NCI-H2171 treated with DMSO at 0.1 percent for 48 hours (cell line): ENCODE results near the gene LRRC28.

Experiments
- DNase-seq: peaks from one replicate; lab custom pipeline; 2025; lab: John Stamatoyannopoulos, UW

The LRRC28 gene

DNA sequence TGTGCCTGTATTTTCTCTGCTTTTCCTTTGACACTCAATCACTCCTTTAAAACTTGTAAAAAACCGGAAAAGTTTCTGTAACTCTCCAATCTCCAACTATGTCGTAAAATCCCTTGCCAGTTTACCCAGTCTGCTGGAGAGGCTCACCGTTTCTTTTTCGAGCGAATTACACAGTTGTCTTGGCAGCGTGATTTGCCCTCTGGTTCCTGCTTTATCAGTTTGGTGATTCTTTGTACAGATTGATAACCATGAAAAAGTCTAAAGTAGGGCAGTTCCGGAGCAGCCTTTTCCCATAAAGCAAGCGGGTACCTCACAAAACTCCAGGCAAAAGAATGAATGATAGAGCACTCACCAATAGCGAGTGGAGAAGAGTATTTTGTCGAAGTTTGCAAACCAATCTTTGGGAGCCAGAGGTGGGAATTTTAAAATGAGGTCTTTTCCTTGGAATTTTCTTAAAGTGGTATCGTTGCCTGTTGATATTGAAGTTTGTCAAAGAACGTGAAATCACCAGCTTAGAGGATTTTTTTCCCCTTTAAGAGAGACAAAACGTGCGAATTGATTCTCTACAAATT is 1.9 kb upstream of the LRRC28 start, which contains the start of gene TTC23:
Gene TTC23 (minus strand): TSS at position 312 of the 572 bp plus-strand sequence. CDS start 20,869 bp downstream, outside the sequence.
- no peak for DNase-seq

DNA sequence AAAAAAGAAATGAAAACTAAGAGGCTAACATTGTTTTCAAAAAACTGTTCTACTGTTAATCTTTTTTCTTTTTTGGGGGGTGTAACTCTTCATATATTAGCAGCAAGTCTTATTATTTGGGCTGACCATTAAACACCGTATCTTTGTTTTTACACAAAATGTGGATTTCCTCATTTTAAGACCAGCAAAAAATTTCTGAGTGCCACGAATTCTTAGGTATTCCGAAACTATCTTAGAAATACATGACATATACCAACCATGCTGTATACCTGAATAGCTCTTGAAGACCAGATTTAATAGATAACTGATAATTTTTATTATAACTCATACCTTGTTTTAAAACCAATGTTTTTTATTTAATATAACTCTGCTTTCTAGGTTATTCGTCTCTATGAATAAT is 1.3 kb upstream of the LRRC28 start:
- DNase-seq = no peak

DNA sequence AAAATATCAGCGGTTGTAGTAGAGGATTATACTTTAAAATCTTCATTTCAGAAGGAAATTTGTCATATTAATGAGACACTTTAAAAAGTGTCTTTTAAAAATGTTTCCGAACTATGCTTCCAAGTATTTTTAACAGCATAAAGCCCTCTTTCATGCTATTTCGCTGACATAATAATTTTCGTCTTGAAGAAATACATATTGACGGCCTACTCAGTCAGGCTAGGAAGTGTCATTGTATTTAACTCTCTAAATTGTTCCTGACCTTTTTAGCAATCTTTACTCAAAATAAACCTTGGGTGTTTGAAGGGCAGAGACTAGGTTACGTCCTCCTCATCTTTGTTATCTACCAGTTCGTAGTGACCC is 806 bp upstream of the LRRC28 start:
- DNase-seq = no peak

DNA sequence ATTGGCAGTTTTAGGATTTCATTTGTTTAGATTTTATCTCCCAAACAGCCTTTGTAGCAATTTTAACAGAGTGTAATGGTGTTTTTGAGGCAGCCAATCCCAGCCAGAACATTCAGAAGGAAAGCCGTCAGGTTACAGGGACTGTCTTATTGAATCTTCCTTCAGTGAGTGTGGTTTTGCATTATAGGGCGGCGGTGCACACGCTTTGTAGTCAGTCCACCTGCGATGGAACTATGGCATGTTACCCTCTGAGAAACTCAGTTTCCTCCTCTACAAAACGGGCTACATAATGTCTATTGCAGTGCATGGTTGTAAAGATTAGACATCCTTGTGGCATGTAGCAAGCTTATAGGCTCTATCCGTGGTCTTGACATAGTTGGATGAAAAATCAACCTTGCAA is 1.0 kb downstream of the LRRC28 start:
- DNase-seq = no peak

DNA sequence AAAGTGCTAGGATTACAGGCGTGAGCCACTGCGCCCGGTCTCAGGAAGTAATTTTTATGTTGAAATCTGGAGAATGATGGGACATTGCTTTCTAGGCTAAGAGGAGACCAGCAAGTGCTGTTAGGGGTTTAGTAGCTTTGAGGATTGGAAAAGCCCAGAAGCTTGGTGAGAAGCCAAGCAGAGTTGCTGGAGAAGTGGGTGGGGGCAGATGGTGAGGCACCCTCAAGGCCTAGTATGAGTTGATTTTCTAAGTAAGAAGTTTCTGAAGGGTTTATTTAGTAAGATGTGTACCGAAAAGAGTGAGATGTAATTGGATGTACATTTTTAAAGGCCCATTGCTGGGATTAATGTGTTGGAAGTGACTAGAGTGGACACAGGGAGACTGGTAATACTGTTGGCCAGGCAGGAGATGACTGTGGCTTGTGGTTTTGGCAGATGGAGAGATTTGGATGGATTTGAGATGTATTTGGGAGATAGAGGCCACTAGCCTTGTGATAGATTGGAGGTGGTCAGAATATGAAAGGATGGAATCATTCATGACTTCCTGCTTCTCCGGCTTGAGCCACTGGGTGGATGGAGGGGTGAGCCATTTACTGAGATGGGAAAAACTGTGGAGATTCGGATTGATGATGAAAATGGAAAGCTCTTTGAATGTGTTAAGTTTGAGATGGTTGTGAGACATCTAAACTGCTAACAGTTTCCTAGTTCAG is 2.3 kb downstream of the LRRC28 start:
- DNase-seq = no peak

DNA sequence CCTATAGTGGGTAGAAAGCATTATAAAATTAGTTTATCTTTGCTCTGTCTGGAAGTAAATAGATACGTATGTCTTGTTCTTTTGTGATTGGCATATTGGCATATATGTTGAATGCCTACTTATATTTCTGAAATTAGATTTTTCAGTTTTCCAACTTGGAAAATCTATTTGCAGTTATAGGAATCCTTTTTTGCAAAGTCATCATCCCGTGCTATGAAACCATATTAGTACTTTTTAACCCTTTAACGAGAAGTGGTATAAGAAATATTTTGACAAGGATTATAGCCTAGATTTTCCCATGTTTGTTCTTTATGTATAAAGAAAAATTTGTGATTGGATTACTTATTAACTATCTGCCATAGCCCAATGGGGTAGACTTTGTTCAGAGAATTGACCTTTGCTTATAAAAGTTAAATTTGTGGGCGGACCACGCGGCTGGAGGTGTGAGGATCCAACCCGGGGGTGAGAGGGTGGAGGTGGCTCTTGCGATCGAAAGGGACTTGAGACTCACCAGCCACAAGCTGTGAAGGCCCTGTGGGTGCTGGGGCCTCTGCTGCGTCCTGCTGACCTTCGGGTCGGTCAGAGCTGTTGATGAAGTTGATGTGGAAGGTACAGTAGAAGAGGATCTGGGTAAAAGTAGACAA is 5.9 kb downstream of the LRRC28 start:
- no peak for DNase-seq

DNA sequence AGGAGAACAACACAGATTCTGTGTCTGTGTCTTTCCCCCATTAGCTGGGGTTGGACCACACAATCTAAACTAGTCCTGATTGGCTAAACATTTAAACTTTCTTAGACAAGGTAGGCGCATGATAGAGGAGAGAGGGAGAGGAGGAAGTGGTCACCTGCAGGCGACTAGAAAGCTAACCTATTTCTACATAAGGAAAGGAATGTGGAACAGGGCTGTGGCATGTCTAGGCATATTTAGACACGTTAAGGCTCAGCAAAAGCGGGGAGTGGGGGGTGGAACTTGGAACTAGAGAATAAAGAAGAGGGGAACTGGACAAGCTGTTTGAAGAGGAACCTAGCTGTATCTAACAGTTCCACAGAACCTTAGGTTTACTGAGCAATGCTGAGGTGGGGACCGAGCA is 12.8 kb downstream of the LRRC28 start:
- DNase-seq = peak; percentile 49

DNA sequence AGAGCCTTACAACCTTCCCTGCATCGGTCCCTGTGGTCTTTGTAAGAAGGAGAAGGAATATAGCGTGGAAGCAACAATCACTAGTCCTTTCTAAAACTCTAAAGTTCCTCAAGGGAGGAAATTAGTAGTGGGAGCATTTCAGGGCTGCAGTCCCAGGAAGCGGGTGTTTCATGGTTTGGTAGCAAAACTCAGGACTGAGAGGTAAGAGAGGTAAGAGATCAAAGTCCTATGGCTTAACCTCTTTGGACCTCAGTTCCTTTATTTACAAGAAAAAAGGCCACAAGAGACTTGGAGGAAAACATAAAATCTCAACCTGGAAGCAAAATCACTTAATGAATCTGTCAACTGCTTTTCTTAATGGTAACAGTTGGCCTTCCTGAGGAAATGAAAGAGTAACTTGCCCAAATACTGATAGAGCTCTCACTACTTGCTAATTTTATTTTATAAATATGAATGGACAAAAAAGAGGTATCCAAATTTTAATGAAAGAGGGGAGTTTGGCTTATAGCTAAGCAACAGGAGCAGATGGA is 14.3 kb downstream of the LRRC28 start:
- peak; percentile 42 for DNase-seq

DNA sequence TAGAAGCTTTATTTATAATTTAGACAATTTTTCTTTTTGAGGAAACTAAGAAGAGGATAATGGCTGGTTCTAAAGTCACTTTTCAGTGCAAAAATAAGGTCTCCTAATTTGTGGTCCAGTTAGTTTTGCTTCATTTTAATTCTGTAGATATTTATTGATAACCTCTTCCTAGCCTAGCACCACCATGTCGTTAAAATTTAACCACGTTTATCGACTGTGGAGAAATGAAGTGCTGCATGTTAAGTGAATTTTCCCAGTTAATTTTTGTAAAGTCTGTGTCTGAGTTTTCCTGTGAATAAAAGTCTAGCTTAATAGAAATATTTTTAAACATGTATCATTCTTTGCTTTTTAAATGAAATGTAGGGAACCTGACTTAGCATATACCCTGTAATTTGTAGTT is 16.7 kb downstream of the LRRC28 start:
- no peak for DNase-seq

DNA sequence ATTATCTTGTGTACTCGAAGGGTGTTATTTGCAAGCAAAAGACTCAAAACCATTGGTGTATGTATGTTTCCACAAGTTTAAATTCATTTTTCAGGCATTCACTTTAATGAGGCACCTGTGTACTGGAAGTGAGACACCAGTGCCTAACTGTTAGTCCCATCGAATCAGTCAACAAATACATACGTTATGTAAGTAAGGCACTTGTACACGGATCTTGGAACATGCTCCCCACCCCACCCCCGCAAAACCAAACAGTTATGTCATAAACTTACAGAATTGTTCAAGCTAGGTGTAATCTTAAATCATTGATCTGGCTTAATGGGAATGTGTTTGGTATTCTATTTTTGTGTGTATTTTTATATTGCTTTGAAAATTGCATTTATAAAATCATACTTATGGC is 17.1 kb downstream of the LRRC28 start:
- no peak for DNase-seq

DNA sequence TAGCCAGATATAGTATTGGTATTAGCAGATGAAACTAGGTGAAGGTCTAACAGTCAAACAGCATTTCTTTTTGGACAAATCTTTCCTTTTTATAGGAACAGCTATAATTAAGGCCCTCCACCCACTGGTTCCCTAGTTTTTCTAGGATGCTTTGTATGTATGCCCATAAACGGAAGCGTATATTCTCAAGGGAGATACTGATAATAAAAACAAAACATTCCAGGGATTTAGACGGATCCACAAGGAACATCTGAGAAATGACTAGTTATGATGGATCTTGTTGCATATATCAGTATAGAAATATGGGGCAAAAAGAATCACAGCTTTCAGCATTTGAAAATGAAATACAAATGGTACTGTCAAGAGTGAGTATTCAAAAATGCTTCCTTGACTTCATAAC is 22.5 kb downstream of the LRRC28 start:
- no peak for DNase-seq

DNA sequence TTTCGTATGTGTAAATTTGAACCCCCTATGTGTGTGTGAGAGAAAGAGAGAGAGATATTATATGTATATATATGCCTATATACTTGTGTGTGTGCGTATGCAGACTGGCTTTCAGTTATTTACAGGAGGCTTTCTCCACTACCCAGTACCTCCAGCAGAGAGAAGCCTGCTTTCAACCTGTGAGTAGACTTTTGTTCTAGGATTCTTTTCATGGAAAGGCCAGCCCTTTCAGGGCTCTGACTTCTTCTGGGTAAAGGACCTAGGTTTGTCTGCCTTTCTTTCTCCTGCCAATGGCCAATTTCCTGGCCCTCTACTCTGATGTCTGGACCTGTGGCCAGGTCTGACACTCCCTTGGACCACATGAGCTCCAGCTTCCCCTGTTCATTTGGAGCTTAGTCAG is 23.8 kb downstream of the LRRC28 start:
- DNase-seq = no peak

DNA sequence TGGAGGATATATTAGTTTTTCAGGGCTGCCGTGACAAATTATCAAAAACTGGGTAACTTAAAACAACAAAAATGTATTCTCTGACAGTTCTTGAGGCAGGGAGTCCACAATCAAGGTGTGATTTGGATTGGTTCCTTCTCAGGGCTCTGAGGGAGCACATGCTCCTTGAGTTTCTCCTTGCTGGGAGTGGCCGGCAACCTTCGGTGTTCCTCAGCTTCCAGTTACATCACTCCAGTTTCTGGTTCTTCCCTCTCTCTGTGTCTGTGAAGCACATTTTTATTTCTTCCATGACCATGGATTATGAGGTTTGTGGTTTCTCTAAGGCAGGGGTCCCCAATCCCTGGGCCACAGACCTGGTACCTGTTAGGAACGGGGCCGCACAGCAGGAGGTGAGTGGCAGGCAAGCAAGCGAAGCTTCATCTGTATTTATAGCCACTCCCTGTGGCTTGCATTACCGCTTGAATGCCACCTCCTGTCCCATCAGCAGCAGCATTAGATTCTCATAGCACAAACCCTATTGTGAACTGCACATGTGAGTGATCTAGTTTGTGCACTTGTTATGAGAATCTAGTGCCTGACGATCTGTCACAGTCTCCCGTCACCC is 24.3 kb downstream of the LRRC28 start:
- peak; percentile 10 for DNase-seq

DNA sequence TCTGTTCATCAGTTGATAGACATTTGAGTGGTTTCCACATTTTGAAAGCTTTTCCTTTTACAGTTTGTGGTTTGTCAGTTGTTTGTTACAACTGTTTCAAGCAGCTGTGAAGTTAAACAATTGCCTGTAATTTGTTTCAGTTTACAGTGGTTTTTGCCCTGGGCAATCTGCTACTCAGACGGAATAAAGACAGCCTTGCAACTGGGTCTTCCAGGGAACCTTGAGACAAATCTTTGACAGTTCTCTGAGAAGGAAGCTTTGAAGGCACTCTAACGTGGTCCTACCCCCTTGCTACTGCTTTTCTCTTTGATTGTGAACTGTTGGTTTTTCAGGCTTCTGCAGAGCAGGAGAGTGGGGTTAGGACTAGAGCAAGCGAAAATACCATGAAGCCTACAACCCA is 28.0 kb downstream of the LRRC28 start:
- no peak for DNase-seq

DNA sequence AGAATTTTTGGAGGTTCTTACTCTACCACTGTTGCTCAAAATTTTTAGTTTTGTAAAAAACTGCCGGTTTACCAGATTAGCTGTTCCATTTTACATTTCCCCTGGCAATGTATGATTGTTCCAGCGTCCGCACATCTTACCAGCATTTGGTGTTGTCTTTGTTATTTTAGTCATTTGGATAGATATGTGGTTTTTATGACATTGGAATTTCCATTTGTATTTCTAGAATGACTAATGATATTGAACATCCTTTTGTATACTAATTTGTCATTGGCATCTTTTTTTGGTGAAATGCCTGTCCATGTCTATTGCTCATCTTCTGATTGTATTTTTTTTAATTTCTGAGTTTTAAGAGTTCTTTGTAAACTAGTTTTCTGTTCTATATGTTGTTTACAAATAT is 28.5 kb downstream of the LRRC28 start:
- no peak for DNase-seq

DNA sequence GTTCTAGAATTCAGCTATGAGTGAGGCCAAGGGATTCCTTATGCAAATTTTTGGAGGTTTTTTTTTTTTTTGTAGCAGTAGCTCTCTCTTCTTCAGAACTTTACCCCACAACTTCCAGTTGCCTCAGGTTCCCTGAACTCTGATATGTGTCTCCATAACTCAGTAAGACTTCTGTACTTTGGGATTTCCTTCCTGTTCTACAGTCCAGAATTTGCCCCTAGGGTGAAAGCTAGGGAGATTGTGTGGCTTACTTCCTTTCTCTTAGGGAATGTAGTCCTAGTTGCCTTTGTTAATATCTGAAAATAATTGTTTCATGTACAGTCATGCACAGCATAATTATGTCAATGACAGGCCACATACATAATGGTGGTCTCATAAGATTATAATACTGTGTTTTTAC is 30.8 kb downstream of the LRRC28 start:
- no peak for DNase-seq

DNA sequence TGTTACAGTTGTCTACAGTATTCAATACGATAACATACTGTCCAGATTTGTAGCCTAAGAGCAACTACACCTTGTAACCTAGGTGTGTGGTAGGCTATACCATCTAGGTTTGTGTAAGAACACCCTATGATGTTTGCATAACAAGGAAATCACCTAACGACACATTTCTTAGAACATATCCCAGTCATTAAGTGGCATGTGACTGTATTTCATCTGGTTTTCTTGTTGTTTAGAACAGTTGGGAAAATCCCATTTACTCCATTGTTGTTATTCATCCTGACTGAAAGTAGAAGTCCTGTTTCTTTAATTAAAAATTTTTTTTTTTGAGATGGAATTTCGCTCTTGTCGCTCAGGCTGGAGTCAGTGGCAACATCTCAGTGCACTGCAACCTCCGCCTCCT is 31.3 kb downstream of the LRRC28 start:
- no peak for DNase-seq

DNA sequence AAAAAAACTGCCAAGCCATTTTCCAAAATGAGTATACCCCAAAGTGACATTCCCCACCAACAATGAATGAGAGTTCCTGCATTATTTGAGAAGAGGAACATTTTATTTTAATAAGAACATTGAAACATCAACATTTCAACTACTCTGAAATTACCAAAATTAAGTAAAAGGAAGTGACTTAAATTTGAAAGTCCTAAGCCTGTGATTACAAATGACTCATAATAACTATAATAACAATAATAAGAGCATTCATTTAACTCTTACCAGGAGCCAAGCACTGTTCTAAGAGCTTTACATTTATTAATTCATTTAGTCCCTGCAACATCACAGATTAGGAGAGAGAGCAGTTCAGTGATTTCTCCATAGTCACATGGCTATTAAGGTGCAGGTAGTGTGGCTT is 32.4 kb downstream of the LRRC28 start:
- DNase-seq = no peak

DNA sequence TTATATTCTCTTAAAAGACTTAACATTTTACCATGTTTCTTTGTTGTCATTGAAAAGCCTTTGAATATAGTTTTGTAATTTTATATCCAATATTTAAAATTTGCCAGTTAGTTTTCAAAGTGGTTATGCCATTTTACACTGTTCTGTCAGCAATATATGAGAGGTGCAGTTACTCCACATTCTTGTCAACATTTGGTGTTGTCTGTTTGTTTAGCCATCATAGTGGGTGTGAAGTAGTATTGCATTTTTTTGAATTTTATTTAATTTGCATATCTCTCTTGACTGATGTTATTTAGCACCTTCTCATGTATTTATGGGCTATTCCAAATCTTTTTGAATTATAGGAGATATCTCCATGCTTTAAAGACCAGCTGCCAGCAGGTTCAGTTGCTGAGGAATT is 40.4 kb downstream of the LRRC28 start:
- DNase-seq = no peak

DNA sequence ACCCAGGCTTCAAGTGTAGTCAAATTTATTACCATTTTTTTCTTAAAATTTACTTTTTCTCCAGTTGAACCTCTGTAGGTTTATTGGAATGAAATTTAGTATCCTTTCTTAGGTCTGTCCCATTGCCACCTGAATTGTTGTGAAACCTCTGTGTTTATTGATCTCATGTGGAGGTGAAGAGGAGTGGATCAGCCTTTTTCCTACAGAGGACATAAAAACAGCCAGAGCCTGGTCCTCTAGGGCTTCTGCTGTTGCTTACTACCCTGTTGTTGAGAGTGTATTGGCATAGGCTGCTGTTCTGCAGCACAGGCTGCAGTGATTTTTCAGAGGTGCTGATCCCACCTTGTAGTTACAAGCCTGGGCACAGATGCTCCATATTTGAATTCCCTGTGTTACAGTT is 44.6 kb downstream of the LRRC28 start:
- DNase-seq = peak; percentile 15

DNA sequence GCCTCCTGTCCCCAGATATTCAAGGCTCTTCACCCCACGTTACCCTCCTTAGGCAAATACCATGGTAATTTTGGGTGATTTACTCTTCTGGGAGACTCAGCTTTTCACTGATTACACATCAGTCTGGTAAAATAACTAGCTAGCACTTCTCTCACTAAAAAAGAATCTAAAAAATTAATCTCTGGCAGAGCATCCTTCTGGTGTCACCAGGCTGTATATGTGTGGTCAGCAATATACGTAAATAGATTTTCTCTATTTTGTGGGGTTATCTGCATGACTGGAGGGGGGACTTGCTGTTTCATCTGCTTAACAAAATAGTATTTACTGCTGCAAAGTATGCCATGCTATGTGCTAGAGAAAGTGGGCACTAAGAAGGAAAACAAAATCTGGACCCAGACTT is 45.1 kb downstream of the LRRC28 start:
- DNase-seq = no peak

DNA sequence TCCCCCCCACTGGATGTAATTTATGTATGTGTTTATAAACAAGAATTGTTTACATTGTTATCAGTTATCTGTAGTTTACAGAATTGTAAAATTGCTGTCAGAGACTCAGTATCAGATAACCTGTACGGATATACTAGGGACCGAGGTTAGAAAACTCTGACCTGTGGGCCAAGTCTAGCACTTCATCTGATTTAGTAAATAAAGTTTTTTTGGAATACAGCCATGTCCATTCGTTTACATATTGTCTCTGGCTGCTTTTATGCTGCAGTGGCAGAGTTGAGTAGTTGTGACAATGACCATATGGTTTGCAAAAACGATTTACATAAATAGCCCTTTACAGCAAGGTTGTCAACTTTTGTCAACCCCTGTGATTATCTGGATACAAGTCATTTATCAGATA is 52.6 kb downstream of the LRRC28 start:
- no peak for DNase-seq
